ENCODE results near the gene TMEM30A.
A peak's percentile ranks its signal among the peaks of the same experiment; 100 is the strongest.

The TMEM30A gene

GRCh38 chr6:75291331-75291730 lies 6.7 kb upstream of the TMEM30A start:
- Mint-ChIP-seq H3K27ac (no peak overlapping the region), H3K9me3 (no peaks in the 10 kb centered on the region), H3K4me3 (no peak overlapping the region), H3K27me3 (ENCODE audit: low read depth) (no peaks in the 10 kb centered on the region), H3K4me1 (peaks cover 20% of the 10 kb centered on the region), H3K36me3 (ENCODE audit: low read depth) (no peaks in the 10 kb centered on the region)
- no peak for TF ChIP-seq CTCF (IDR thresholded peaks at IDR 0.05; ENCODE audit: unreplicated experiment in 3 of 3)

- no peak for TF ChIP-seq CTCF (IDR thresholded peaks at IDR 0.05; ENCODE audit: unreplicated experiment in 3 of 3)
- Mint-ChIP-seq H3K9me3 (no peaks in the 10 kb centered on the region), H3K27me3 (ENCODE audit: low read depth) (no peaks in the 10 kb centered on the region), H3K36me3 (ENCODE audit: low read depth) (no peaks in the 10 kb centered on the region), H3K4me3 (peak overlapping the region in 1 of 3 experiments; percentile 32), H3K4me1 (peaks cover 22% of the 10 kb centered on the region), H3K27ac (peak overlapping the region in 1 of 3 experiments; percentile 55)
Observed at GRCh38 chr6:75290136-75290945, 5.7 kb upstream of the TMEM30A start.

- Mint-ChIP-seq H3K4me3 (no peak overlapping the region), H3K27me3 (ENCODE audit: low read depth) (no peaks in the 10 kb centered on the region), H3K36me3 (ENCODE audit: low read depth) (no peaks in the 10 kb centered on the region), H3K9me3 (no peaks in the 10 kb centered on the region), H3K27ac (no peak overlapping the region), H3K4me1 (peaks cover 22% of the 10 kb centered on the region)
- TF ChIP-seq CTCF (IDR thresholded peaks at IDR 0.05; ENCODE audit: unreplicated experiment in 3 of 3): no peak
Observed at GRCh38 chr6:75288023-75288422, 3.4 kb upstream of the TMEM30A start.

- Mint-ChIP-seq H3K27me3 (ENCODE audit: low read depth) (no peaks in the 10 kb centered on the region), H3K27ac (no peak overlapping the region), H3K4me1 (peaks cover 26% of the 10 kb centered on the region), H3K9me3 (no peaks in the 10 kb centered on the region), H3K4me3 (no peak overlapping the region), H3K36me3 (ENCODE audit: low read depth) (no peaks in the 10 kb centered on the region)
- TF ChIP-seq CTCF (IDR thresholded peaks at IDR 0.05; ENCODE audit: unreplicated experiment in 3 of 3): no peak
Observed at GRCh38 chr6:75287424-75287823, 2.8 kb upstream of the TMEM30A start.

GRCh38 chr6:75286955-75287354 lies 2.4 kb upstream of the TMEM30A start:
- Mint-ChIP-seq H3K27me3 (ENCODE audit: low read depth) (no peaks in the 10 kb centered on the region), H3K9me3 (no peaks in the 10 kb centered on the region), H3K27ac (peak overlapping the region in 1 of 3 experiments; percentile 12), H3K4me1 (peaks cover 31% of the 10 kb centered on the region), H3K4me3 (peak overlapping the region in 2 of 3 experiments; percentile 56 to 78), H3K36me3 (ENCODE audit: low read depth) (no peaks in the 10 kb centered on the region)
- TF ChIP-seq CTCF (IDR thresholded peaks at IDR 0.05; ENCODE audit: unreplicated experiment in 3 of 3): no peak

GRCh38 chr6:75285283-75285639 lies 669 bp upstream of the TMEM30A start:
- Mint-ChIP-seq H3K27ac (no peak overlapping the region), H3K4me3 (no peak overlapping the region), H3K4me1 (peaks cover 32% of the 10 kb centered on the region), H3K36me3 (ENCODE audit: low read depth) (no peaks in the 10 kb centered on the region), H3K9me3 (no peaks in the 10 kb centered on the region), H3K27me3 (ENCODE audit: low read depth) (no peaks in the 10 kb centered on the region)
- no peak for TF ChIP-seq CTCF (IDR thresholded peaks at IDR 0.05; ENCODE audit: unreplicated experiment in 3 of 3)
